NAMALWA (cell line): Measurements from ENCODE around the gene TMEM86B.
"Not testable (repeated sequence)": the region's sequence is repeated elsewhere in the genome, so short reads cannot be mapped to it uniquely, and the experiment has no call there.

Experiments
- DNase-seq: peaks from one replicate; pipeline ENCODE4 v3.0.0-alpha.2; 2015; ENCODE audit warnings: low spot score

Gene TMEM86B

DNA sequence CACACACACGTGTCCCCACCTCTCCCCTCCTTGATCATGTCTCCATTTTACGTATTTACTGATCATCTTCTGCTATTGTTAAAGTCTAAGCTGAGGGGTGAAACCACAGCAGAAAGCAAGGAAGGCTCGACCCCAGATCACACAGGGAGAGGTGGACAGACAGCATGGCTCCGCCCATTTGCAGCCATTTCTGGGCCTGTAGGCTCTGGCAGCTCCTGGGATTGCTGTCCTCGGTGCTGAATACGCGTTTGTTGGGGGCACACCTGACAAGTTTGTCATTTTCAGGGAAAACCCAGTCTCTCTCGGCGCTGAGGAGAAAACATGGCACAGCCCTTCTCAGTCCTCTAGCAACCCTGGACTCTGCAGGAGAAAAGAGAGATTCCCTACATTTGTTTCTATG, 8.0 kb downstream of the TMEM86B start:
- no peak for DNase-seq

- peak; percentile 45 for DNase-seq
Measured at GRCh38 chr19:55216461-55217198, 11.9 kb downstream of the TMEM86B start.

DNA sequence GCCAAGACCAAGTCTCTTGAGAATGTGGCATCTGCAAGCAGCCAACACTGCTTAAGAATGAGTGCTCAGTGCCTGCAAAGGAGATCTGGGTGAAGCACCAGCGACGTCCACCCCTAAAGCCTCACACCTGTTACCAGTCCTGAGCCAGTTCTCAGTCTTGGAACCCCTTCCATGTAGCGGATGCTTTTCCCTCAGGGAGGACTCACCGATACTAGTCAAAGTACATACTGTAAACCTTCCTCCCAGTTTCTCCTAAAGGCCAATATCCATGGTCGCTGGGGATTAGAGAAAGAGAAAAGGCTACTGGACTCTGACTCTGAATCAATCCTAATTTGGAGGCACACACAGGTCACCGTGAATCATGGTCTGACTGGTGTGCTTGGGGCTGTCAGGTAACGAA, 15.0 kb downstream of the TMEM86B start:
- no peak for DNase-seq

- DNase-seq: peak; percentile 81
Measured at GRCh38 chr19:55212447-55212846, 16.1 kb downstream of the TMEM86B start.

GRCh38 chr19:55209693-55210472, 18.7 kb downstream of the TMEM86B start:
- DNase-seq: no peak

GRCh38 chr19:55208880-55209692, 19.5 kb downstream of the TMEM86B start, which contains the start of gene PTPRH:
Gene PTPRH (minus strand): TSS chr19:55209501. CDS start chr19:55209433, 68 bp downstream.
- DNase-seq: no peak

GRCh38 chr19:55206664-55207500, 21.7 kb downstream of the TMEM86B start:
- no peak for DNase-seq

- DNase-seq: not testable (repeated sequence)
Measured at GRCh38 chr19:55202199-55202598, 26.4 kb downstream of the TMEM86B start.

DNA sequence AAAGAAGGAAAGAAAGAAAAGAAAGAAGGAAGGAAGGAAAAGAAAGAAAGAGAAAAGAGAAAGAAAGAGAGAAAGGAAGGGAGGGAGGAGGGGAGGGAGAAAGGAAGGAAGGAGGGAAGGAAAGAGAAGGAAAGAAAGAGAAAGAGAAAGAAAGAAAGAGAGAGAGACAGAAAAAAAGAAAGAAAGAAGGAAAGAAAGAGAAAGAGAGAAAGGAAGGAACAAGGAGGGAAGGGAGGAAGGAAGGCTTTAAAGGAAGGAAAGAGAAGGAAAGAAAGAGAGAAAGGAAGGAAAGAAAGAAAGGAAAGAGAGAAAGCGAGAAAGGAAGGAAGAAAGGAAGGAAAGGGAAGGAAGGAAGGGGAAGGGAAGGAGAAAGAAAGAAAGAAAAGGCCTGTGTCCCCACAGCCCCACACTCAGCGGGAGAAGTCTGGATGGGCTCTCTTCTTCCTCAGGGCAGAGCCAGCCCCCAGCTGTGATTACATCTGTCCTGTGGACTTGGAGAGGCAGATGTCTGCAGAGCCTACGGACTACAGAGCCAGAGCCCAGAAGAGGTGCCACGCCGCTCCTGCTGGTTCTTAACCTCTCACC, 28.9 kb downstream of the TMEM86B start:
- no peak for DNase-seq

DNA sequence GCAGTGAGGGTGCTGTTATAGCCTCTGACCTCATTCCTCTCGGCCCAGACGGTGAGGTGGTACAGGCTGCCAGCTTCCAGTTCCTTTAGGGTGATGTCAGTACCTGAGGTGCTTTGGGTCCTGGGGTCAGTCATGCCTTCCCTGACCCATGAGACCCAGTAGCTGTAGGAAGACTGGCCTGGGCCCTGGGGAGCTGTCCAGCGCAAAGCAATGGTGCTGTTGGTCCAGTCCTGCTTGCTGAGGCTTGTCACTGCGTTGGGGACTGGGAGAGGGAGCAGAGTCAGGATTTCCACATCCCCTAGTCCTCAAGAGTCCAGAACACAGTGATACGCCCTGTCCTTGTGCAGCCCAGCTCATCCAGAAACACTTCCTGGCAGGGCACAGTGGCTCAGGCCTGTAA, 29.9 kb downstream of the TMEM86B start:
- DNase-seq: no peak

- DNase-seq: peak; percentile 77
Measured at GRCh38 chr19:55197528-55197927, 31.0 kb downstream of the TMEM86B start.

- peak; percentile 51 for DNase-seq
Measured at GRCh38 chr19:55196803-55197202, 31.8 kb downstream of the TMEM86B start.

- no peak for DNase-seq
Measured at GRCh38 chr19:55193481-55193880, 35.1 kb downstream of the TMEM86B start.

- no peak for DNase-seq
Measured at GRCh38 chr19:55189403-55189835, 39.1 kb downstream of the TMEM86B start.

- no peak for DNase-seq
Measured at GRCh38 chr19:55188625-55189024, 39.9 kb downstream of the TMEM86B start.

- no peak for DNase-seq
Measured at GRCh38 chr19:55186080-55186479, 42.5 kb downstream of the TMEM86B start.

DNA sequence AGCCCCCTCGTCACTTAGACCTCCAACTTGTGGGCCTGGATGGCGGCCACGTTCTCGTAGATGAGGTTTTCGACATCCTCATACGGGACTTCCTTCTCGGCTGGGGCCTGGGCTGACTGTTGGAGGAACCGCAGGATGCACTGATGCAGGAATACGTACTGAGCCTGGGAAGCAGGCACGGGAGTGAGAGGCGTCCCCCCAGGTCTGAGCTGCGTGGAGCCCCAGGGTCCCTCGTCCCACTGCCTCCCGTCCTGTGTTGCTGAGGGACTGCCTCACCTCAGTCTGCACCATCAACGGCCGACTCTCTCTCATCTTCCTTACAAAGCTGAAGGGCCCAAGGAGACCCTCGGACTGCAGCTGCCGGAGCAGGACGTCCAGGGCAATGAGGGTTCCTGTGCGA, 46.8 kb downstream of the TMEM86B start:
- DNase-seq: no peak

DNA sequence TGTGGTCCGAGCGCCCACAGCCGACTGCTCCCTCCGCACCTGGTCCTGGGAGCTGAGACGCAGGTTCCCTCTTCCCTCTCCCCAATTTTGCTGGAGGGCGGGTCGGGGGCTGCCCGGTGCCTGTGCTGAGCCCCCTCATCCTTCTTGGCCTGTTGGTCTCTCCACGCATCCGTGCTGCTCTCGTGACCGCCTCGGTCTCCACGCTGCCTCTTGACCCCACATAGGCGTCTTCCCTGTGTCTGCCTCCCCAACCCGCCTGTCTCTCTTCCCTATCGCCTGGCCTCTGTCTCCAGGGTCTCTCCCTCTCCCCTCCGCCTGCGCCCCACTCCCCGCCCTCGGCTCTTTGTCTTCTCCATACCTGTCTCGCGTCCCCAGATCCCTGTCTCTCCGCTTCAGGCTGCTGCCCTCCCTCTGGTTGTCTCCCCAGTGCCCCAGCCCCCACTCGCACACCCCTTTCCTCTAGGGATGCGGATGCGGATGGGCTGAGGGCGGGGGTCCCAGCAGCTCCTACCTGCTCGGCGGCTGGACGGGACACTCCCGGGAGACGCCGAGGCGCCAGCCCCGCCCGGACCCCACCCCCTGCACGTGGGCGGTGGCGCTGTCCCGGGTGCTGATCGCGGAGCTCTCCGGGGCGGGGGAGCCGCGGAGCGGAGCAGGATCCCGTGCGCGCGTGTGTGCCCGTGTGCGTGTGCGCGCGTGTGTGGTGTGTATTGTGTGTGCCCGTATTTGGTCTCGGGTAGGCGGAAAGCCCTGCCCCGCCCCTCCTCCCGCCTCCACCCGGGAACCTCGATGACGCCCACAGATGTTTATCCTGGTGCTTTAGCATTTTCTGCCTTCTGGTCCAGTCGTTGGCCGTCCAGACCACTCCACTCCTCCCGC, 48.7 kb downstream of the TMEM86B start, which contains the start of gene SYT5:
Gene SYT5, minus strand, starts transcription at position 684 of the 879 bp plus-strand sequence. CDS start 1,248 bp downstream, outside the sequence.
- DNase-seq: no peak

DNA sequence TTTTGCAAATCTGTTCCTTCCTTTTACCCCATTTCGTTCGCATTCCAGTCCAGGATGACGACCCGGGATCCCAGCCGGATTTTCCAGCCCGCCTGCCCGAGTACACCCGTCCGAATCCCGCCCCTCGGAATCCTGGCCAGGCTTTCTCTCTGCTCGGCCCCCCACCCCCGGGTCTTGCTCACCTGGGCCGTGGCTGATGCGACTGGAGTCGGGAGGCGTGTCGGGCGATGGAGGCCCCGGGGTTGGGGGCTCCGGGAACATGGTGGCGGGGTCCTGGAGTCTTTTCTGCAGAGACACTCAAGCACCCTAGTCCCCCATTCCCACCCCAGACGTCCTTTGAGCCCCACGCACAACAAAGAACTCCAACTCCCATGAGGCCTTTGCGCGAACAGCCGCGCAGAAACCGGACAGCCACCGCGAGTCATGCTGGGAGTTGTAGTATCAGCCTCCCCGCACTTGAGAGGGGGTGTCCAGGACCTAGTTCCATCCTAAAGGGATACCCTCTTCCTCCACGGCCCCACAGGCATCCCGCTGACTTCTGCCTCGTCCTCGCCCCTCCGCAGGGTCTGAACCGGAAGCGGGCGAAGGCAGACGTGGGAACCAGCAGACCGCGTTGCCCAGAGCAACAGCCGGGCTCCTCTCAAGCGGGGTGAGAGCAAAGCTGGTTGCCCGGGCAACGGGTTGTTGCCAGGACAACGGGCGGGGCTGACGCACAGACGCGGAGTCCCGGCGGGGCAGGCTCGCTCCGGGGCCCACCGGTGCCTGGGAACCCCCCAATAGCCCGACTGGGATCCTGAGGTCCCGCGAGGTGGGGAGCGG, 49.6 kb downstream of the TMEM86B start:
- peak; percentile 97 for DNase-seq
